Measurements from ENCODE around the gene CREBBP. TPM values are rescaled to one million over a fixed set of nuclear protein-coding genes. Genes with fewer than 3 reads are reported as not detected.

Gene CREBBP
- total RNA-seq, 1 experiment from 2014 or later, result 79.6 TPM

DNA sequence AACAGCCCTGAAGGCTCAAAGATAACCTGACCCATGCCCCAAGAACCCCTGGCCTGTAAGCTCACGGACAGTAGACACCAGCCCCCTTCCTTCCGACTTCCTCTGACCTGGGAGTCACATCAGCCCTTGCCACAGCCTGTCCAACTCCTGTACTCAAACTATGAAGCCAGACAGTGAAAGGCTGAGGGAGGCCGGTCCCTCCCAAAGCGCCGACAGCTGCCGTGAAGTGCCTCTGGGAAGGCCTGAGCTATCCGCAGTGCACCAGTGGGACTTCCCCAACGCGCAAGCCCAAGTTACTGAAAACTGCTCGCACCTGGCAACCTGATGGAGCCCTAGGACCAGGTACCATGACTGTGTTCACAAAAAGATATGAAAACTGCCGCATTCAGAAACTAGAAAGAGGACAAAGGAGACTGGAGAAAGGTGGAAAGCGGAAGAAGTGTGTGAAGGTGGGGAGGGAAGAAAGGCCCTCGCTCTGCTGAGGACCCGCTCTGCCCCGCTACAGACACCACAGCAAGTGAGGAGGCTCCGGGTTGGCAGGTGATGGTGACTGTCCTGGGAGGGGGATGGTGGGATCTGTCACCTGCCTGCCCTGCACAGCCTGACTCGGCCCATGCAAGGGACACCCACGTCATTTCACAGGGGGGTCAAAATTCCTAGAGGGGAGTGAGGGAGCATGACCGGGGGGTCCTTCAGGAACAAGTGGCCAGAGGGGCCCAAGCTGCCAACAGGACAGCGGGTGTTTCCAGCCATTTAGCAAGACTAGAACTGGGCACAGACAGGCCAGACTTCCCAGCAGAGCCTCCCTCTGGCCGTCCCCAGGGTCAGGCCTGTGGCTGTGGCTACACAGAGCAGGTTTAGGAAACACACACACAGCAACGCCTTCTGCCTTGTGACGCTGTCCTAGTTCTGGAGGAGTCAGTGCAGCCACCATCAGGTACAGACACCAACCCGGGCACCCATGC, 150.1 kb downstream of the CREBBP start:
- POLR2A ChIA-PET (ENCODE audit: low non-redundant PET), result no interaction called here
- TF ChIP-seq EZH2 (IDR thresholded peaks at IDR 0.05; ENCODE audit: borderline replicate concordance, low read depth, low read length, poor library complexity, severe bottlenecking) (no peak), CTCF (conservative IDR thresholded peaks at IDR 0.05; ENCODE audit: low read depth, low read length) (no peak)
- H3K4me3 ChIP-seq (ENCODE audit: low read depth, low read length, poor library complexity, severe bottlenecking), result no peak overlapping the region
- no peaks in the 10 kb centered on the region for H3K27me3 ChIP-seq (replicated peaks; ENCODE audit: insufficient read depth, low read depth, low read length, poor library complexity)
- no peaks in the 10 kb centered on the region for H3K4me1 ChIP-seq (ENCODE audit: insufficient read depth, low read length, poor library complexity, severe bottlenecking)
- no TSS peak for BruUV-seq (replicated peaks)
- CTCF ChIA-PET, result no interaction called here
- DNase-seq (ENCODE audit: low spot score), result no peak
- peaks cover 61% of the 10 kb centered on the region for H3K36me3 ChIP-seq (ENCODE audit: insufficient read depth, low read length, poor library complexity, severe bottlenecking)
- intact Hi-C loops (cut with micrococcal nuclease; ENCODE audit: unreplicated experiment), result no loop called here
- H3K9me3 ChIP-seq (ENCODE audit: low read depth, low read length, poor library complexity, severe bottlenecking), result no peaks in the 10 kb centered on the region
- no peak overlapping the region for H3K27ac ChIP-seq (ENCODE audit: low read depth, low read length, poor library complexity, severe bottlenecking)

DNA sequence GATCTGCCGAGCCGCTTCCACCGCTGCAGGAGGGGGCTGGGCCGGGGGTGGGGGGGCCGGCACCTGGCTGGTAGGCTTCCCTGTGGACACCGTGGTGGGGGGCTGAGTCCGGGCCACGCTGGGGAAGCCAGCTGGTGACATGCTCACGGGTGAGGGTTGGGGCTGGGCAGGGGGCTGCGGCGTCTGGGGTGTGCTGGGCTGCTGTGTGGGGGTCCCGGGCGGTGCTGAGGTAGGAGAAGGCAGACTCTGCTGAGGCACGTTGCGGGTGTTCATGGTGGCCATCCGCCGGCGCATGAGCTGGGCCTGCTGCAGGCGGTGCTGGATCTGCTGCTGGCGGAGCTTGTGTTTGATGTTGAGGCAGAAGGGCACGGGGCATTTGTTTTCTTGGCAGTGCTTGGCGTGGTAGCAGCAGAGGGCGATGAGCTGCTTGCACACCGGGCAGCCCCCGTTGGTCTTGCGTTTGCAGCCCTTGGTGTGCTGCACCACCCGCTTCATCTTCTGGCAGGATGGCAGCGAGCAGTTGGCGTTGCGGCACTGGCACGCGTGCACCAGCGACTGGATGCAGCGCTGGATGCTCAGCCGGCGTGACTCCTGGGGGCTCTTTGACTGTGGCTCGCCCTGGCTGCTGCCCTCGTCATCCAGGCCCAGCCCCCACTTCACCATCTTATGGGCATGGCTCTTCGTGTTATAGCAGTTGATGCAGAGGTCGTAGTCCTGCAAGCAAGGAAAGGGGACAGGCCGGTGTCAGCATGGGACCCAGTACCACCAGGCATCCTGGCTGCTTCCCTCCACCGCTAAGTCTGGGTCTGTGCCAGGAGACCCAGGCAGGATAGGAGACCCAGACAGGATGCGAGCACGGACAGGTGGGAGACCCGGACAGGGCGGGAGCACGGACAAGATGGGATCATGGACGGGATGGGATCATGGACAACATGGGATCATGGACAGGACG, 151.1 kb downstream of the CREBBP start:
- Histone ChIP-seq H3K27ac (ENCODE audit: low read depth, low read length, poor library complexity, severe bottlenecking) (no peak overlapping the region), H3K36me3 (ENCODE audit: insufficient read depth, low read length, poor library complexity, severe bottlenecking) (peaks cover 51% of the 10 kb centered on the region), H3K9me3 (ENCODE audit: low read depth, low read length, poor library complexity, severe bottlenecking) (no peaks in the 10 kb centered on the region), H3K27me3 (replicated peaks; ENCODE audit: insufficient read depth, low read depth, low read length, poor library complexity) (no peaks in the 10 kb centered on the region), H3K4me1 (ENCODE audit: insufficient read depth, low read length, poor library complexity, severe bottlenecking) (no peaks in the 10 kb centered on the region), H3K4me3 (ENCODE audit: low read depth, low read length, poor library complexity, severe bottlenecking) (no peak overlapping the region)
- ChIA-PET CTCF (interaction anchor here (1.0 kb wide), 1 partner anchor 464 kb away, joined by 6 read pairs; no protein-coding TSS in a partner anchor), POLR2A (ENCODE audit: low non-redundant PET) (no interaction called here)
- DNase-seq (ENCODE audit: low spot score), result no peak
- TF ChIP-seq CTCF (conservative IDR thresholded peaks at IDR 0.05; ENCODE audit: low read depth, low read length) (no peak), EZH2 (IDR thresholded peaks at IDR 0.05; ENCODE audit: borderline replicate concordance, low read depth, low read length, poor library complexity, severe bottlenecking) (no peak)
- no TSS peak for BruUV-seq (replicated peaks)
- intact Hi-C loops (cut with micrococcal nuclease; ENCODE audit: unreplicated experiment), result no loop called here

- H3K4me1 ChIP-seq (ENCODE audit: insufficient read depth, low read length, poor library complexity, severe bottlenecking), result no peaks in the 10 kb centered on the region
- ChIA-PET CTCF (interaction anchor here (1.0 kb wide), 1 partner anchor 463 kb away, joined by 6 read pairs; no protein-coding TSS in a partner anchor), POLR2A (ENCODE audit: low non-redundant PET) (no interaction called here)
- TF ChIP-seq EZH2 (IDR thresholded peaks at IDR 0.05; ENCODE audit: borderline replicate concordance, low read depth, low read length, poor library complexity, severe bottlenecking) (no peak), CTCF (conservative IDR thresholded peaks at IDR 0.05; ENCODE audit: low read depth, low read length) (no peak)
- H3K36me3 ChIP-seq (ENCODE audit: insufficient read depth, low read length, poor library complexity, severe bottlenecking), result peaks cover 46% of the 10 kb centered on the region
- BruUV-seq (replicated peaks), result no TSS peak
- no peak overlapping the region for H3K27ac ChIP-seq (ENCODE audit: low read depth, low read length, poor library complexity, severe bottlenecking)
- no peak overlapping the region for H3K4me3 ChIP-seq (ENCODE audit: low read depth, low read length, poor library complexity, severe bottlenecking)
- DNase-seq (ENCODE audit: low spot score), result no peak
- intact Hi-C loops (cut with micrococcal nuclease; ENCODE audit: unreplicated experiment), result no loop called here
- no peaks in the 10 kb centered on the region for H3K27me3 ChIP-seq (replicated peaks; ENCODE audit: insufficient read depth, low read depth, low read length, poor library complexity)
- no peaks in the 10 kb centered on the region for H3K9me3 ChIP-seq (ENCODE audit: low read depth, low read length, poor library complexity, severe bottlenecking)
Observed at GRCh38 chr16:3728424-3729160, 151.9 kb downstream of the CREBBP start.

Data from A673 (cell line).